Lower lobe of right lung (tissue), 2 donors: ENCODE data around the gene SUMO3. TPM values are rescaled to one million over a fixed set of nuclear protein-coding genes. Genes with fewer than 3 reads are reported as not detected.
A peak's percentile ranks its signal among the peaks of the same experiment; 100 is the strongest.

Experiments used
- ATAC-seq, 2 donors: fragments of 200-7000 bp; cut with Tn5 transposase; one replicate each; pipeline ENCODE4 v1.9.1; 2020 to 2022; ENCODE audit warnings: mild to moderate bottlenecking in 2 of 2, moderate library complexity in 2 of 2
- DNase-seq: peaks from one replicate; pipeline ENCODE4 v3.0.0-alpha.2; 2020
- H3K27ac ChIP-seq: fragments of 200-600 bp; one replicate; pipeline ENCODE4 v1.8.0; 2022
- H3K27me3 ChIP-seq: fragments of 200-600 bp; one replicate; pipeline ENCODE4 v1.8.0; 2022; ENCODE audit warnings: low read depth
- H3K36me3 ChIP-seq: fragments of 200-600 bp; one replicate; pipeline ENCODE4 v1.8.0; 2022; ENCODE audit warnings: mild to moderate bottlenecking
- H3K4me1 ChIP-seq: fragments of 200-600 bp; one replicate; pipeline ENCODE4 v1.8.0; 2022
- H3K4me3 ChIP-seq: fragments of 200-600 bp; one replicate; pipeline ENCODE4 v1.8.0; 2022; ENCODE audit warnings: mild to moderate bottlenecking
- H3K9me3 ChIP-seq: fragments of 200-600 bp; one replicate; pipeline ENCODE4 v1.8.0; 2022
- CTCF ChIP-seq: fragments of 200-600 bp; IDR thresholded peaks from one replicate; pipeline ENCODE4 v1.8.0; 2022; ENCODE audit warnings: antibody characterized with exemption, mild to moderate bottlenecking
- intact Hi-C: fragments of 100-400 bp; cut with DNase I; formaldehyde crosslinking; loops from one replicate; pipeline ENCODE4 v1.11.0; 2022
- total RNA-seq: library from RNA; stranded (reverse); fragmentation: NEBNext Ultra II Directional; extraction: Animal tissue kit (Norgen Biotek cat#: 25700); gene quantifications from one replicate; pipeline ENCODE4 v1.2.1, GENCODE V29; 2021
- donor health status: DM: no; HTN: yes; CAD: no; lungs with severe emphysema.

The SUMO3 gene
- total RNA-seq, 1 donor from 2014 or later, result 88.2 TPM

- Histone ChIP-seq H3K9me3 (no peaks in the 10 kb centered on the region), H3K36me3 (no peaks in the 10 kb centered on the region), H3K4me3 (no peak overlapping the region), H3K27me3 (peaks cover 3% of the 10 kb centered on the region), H3K27ac (no peak overlapping the region), H3K4me1 (no peaks in the 10 kb centered on the region)
- intact Hi-C loops, result no loop called here
- no peak for ATAC-seq
- TF ChIP-seq CTCF, result no peak
- DNase-seq, result no peak
Measured at GRCh38 chr21:44838951-44839350, 21.1 kb upstream of the SUMO3 start.

GRCh38 chr21:44838039-44838895, 20.4 kb upstream of the SUMO3 start:
- intact Hi-C loops, result no loop called here
- H3K4me1 ChIP-seq, result no peaks in the 10 kb centered on the region
- no peaks in the 10 kb centered on the region for H3K36me3 ChIP-seq
- ATAC-seq (peak in 1 of 2 donors; percentile 8), DNase-seq (no peak)
- no peak overlapping the region for H3K27ac ChIP-seq
- no peak overlapping the region for H3K4me3 ChIP-seq
- no peaks in the 10 kb centered on the region for H3K9me3 ChIP-seq
- TF ChIP-seq CTCF, result no peak
- H3K27me3 ChIP-seq, result peaks cover 3% of the 10 kb centered on the region

- Histone ChIP-seq H3K36me3 (no peaks in the 10 kb centered on the region), H3K4me3 (no peak overlapping the region), H3K9me3 (no peaks in the 10 kb centered on the region), H3K27ac (no peak overlapping the region), H3K27me3 (peaks cover 3% of the 10 kb centered on the region), H3K4me1 (no peaks in the 10 kb centered on the region)
- DNase-seq, result no peak
- peak in 1 of 2 donors; percentile 13 for ATAC-seq
- intact Hi-C loops, result no loop called here
- TF ChIP-seq CTCF, result no peak
Measured at GRCh38 chr21:44837537-44837936, 19.7 kb upstream of the SUMO3 start.

- no peak for TF ChIP-seq CTCF
- H3K4me3 ChIP-seq, result no peak overlapping the region
- H3K27ac ChIP-seq, result no peak overlapping the region
- no peaks in the 10 kb centered on the region for H3K9me3 ChIP-seq
- ATAC-seq, result peak; percentile 60
- DNase-seq, result no peak
- peaks cover 3% of the 10 kb centered on the region for H3K27me3 ChIP-seq
- H3K36me3 ChIP-seq, result no peaks in the 10 kb centered on the region
- no peaks in the 10 kb centered on the region for H3K4me1 ChIP-seq
- intact Hi-C loops, result no loop called here
Measured at GRCh38 chr21:44836666-44837471, 19.0 kb upstream of the SUMO3 start.

GRCh38 chr21:44836349-44836665, 18.4 kb upstream of the SUMO3 start:
- ATAC-seq (no peak), DNase-seq (no peak)
- peaks cover 3% of the 10 kb centered on the region for H3K27me3 ChIP-seq
- no peak for TF ChIP-seq CTCF
- H3K36me3 ChIP-seq, result no peaks in the 10 kb centered on the region
- H3K27ac ChIP-seq, result no peak overlapping the region
- H3K9me3 ChIP-seq, result no peaks in the 10 kb centered on the region
- intact Hi-C loops, result no loop called here
- H3K4me1 ChIP-seq, result no peaks in the 10 kb centered on the region
- no peak overlapping the region for H3K4me3 ChIP-seq
